ENCODE measurements around the gene DKC1. TPM values are rescaled to one million over a fixed set of nuclear protein-coding genes. Genes with fewer than 3 reads are reported as not detected.

DKC1 gene
- total and polyA plus RNA-seq, 2 experiments from 2014 or later = 27.8 to 38.9 TPM

GRCh38 chrX:154785716-154786115 is 23.1 kb downstream of the DKC1 start:
- 58% methylated on average over 6 of the region's 6 CpGs for WGBS (ENCODE audit: low lambda C conversion rate, missing lambda C conversion rate)
- H3K9me2 ChIP-seq (replicated peaks; ENCODE audit: insufficient read depth) = no peaks in the 10 kb centered on the region
- no peak overlapping the region for H3K27ac ChIP-seq
- no peak overlapping the region for H3K4me2 ChIP-seq
- no peak for TF ChIP-seq EZH2 (IDR thresholded peaks at IDR 0.05; ENCODE audit: borderline replicate concordance)
- TF ChIP-seq EZH2phosphoT487 (IDR thresholded peaks at IDR 0.05; ENCODE audit: low read depth, severe bottlenecking, unreplicated experiment) = no peak
- no peak for TF ChIP-seq CTCF (IDR thresholded peaks at IDR 0.05; ENCODE audit: poor library complexity)
- no peaks in the 10 kb centered on the region for H3K9me3 ChIP-seq (ENCODE audit: low read depth)
- no peak for DNase-seq (ENCODE audit: low spot score)
- no peak overlapping the region for H3K4me3 ChIP-seq
- H3K4me1 ChIP-seq (ENCODE audit: insufficient read depth) = no peaks in the 10 kb centered on the region
- no peaks in the 10 kb centered on the region for H4K20me1 ChIP-seq (ENCODE audit: insufficient read depth, poor library complexity, severe bottlenecking)
- H3K27me3 ChIP-seq = no peaks in the 10 kb centered on the region
- H3K36me3 ChIP-seq (replicated peaks; ENCODE audit: insufficient read depth, low read depth) = no peaks in the 10 kb centered on the region
- H3K79me2 ChIP-seq = no peaks in the 10 kb centered on the region
- H2AFZ ChIP-seq = no peak overlapping the region

GRCh38 chrX:154791467-154791866 is 28.8 kb downstream of the DKC1 start:
- TF ChIP-seq EZH2 (IDR thresholded peaks at IDR 0.05; ENCODE audit: borderline replicate concordance) (no peak), CTCF (IDR thresholded peaks at IDR 0.05; ENCODE audit: poor library complexity) (no peak), EZH2phosphoT487 (IDR thresholded peaks at IDR 0.05; ENCODE audit: low read depth, severe bottlenecking, unreplicated experiment) (no peak)
- no peak overlapping the region for H3K4me3 ChIP-seq
- H2AFZ ChIP-seq = no peak overlapping the region
- H3K9me3 ChIP-seq (ENCODE audit: low read depth) = no peaks in the 10 kb centered on the region
- H4K20me1 ChIP-seq (ENCODE audit: insufficient read depth, poor library complexity, severe bottlenecking) = no peaks in the 10 kb centered on the region
- H3K36me3 ChIP-seq (replicated peaks; ENCODE audit: insufficient read depth, low read depth) = no peaks in the 10 kb centered on the region
- WGBS (ENCODE audit: low lambda C conversion rate, missing lambda C conversion rate) = 66% methylated on average over 4 of the region's 4 CpGs
- H3K4me1 ChIP-seq (ENCODE audit: insufficient read depth) = no peaks in the 10 kb centered on the region
- H3K27me3 ChIP-seq = no peaks in the 10 kb centered on the region
- H3K4me2 ChIP-seq = no peak overlapping the region
- H3K27ac ChIP-seq = no peak overlapping the region
- H3K79me2 ChIP-seq = no peaks in the 10 kb centered on the region
- H3K9me2 ChIP-seq (replicated peaks; ENCODE audit: insufficient read depth) = no peaks in the 10 kb centered on the region
- DNase-seq (ENCODE audit: low spot score) = no peak

- Histone ChIP-seq H3K9me2 (replicated peaks; ENCODE audit: insufficient read depth) (no peaks in the 10 kb centered on the region), H3K4me2 (no peak overlapping the region), H3K36me3 (replicated peaks; ENCODE audit: insufficient read depth, low read depth) (no peaks in the 10 kb centered on the region), H3K79me2 (no peaks in the 10 kb centered on the region), H3K27ac (no peak overlapping the region), H4K20me1 (ENCODE audit: insufficient read depth, poor library complexity, severe bottlenecking) (no peaks in the 10 kb centered on the region), H3K4me1 (ENCODE audit: insufficient read depth) (no peaks in the 10 kb centered on the region), H2AFZ (no peak overlapping the region), H3K27me3 (no peaks in the 10 kb centered on the region), H3K4me3 (no peak overlapping the region), H3K9me3 (ENCODE audit: low read depth) (no peaks in the 10 kb centered on the region)
- 87% methylated on average over 8 of the region's 8 CpGs for WGBS (ENCODE audit: low lambda C conversion rate, missing lambda C conversion rate)
- no peak for TF ChIP-seq EZH2 (IDR thresholded peaks at IDR 0.05; ENCODE audit: borderline replicate concordance)
- TF ChIP-seq EZH2phosphoT487 (IDR thresholded peaks at IDR 0.05; ENCODE audit: low read depth, severe bottlenecking, unreplicated experiment) = no peak
- no peak for TF ChIP-seq CTCF (IDR thresholded peaks at IDR 0.05; ENCODE audit: poor library complexity)
- DNase-seq (ENCODE audit: low spot score) = no peak
These were observed 29.3 kb downstream of the DKC1 start for GRCh38 chrX:154791939-154792338.

All from hepatocyte (in vitro differentiated cells).